IPS DF 4.7 (cell line): ENCODE data around the gene ACAP3.

ENCODE experiments used
- DNase-seq: peaks from one replicate; pipeline ENCODE4 v3.0.0-alpha.2; 2013; ENCODE audit warnings: low spot score; ENCODE audit errors: extremely low read depth

Gene ACAP3

GRCh38 chr1:1245817-1246576, 61.7 kb downstream of the ACAP3 start:
- DNase-seq = no peak

GRCh38 chr1:1245178-1245816, 62.4 kb downstream of the ACAP3 start:
- no peak for DNase-seq

- DNase-seq = no peak
Measured at GRCh38 chr1:1244192-1244811, 63.4 kb downstream of the ACAP3 start.

- no peak for DNase-seq
Measured at GRCh38 chr1:1243807-1244191, 63.9 kb downstream of the ACAP3 start.

- DNase-seq = no peak
Measured at GRCh38 chr1:1243266-1243660, 64.5 kb downstream of the ACAP3 start.

- no peak for DNase-seq
Measured at GRCh38 chr1:1242461-1243265, 65.1 kb downstream of the ACAP3 start.
